PC-3 (cell line): Measurements from ENCODE around the gene PGP. TPM values are rescaled to one million over a fixed set of nuclear protein-coding genes. Genes with fewer than 3 reads are reported as not detected.
A peak's percentile ranks its signal among the peaks of the same experiment; 100 is the strongest.

Source experiments
- ATAC-seq: fragments of 200-7000 bp; cut with Tn5 transposase; 2 replicates; pipeline ENCODE4 v1.9.1; 2020; ENCODE audit warnings: mild to moderate bottlenecking, moderate library complexity
- BruUV-seq: library from RNA; stranded (reverse); fragments of 400-500 nt; replicated peaks from 2 replicates; lab custom pipeline; 2021; lab: Mats Ljungman, UMichigan
- CTCF ChIA-PET: fragments of 300-600 bp; sonication (Branson Sonifier 250); formaldehyde crosslinking; loops from one replicate; lab custom pipeline; 2022; ENCODE audit warnings: antibody characterized with exemption; lab: Charles Lee
- POLR2A ChIA-PET: fragments of 300-600 bp; sonication (Branson Sonifier 250); formaldehyde crosslinking; loops from one replicate; lab custom pipeline; 2022; ENCODE audit warnings: antibody characterized with exemption; ENCODE audit not compliant: unreplicated experiment; lab: Charles Lee
- DNase-seq: peaks from one replicate; pipeline ENCODE4 v3.0.0-alpha.2; 2015
- H2AFZ ChIP-seq: fragments of 300-600 bp; sonication (generic); 2 replicates; pipeline ENCODE4 v1.6.0; 2016; ENCODE audit warnings: antibody characterized with exemption, low read length
- H3F3A ChIP-seq: fragments of 300-600 bp; sonication (generic); one replicate; pipeline ENCODE4 v1.6.0; 2017; ENCODE audit warnings: antibody characterized with exemption, low read length, control low read depth, mild to moderate bottlenecking; ENCODE audit not compliant: unreplicated experiment
- H3K27ac ChIP-seq: fragments of 300-600 bp; sonication (generic); 2 replicates; pipeline ENCODE4 v1.5.1; 2016; ENCODE audit warnings: mild to moderate bottlenecking, low read length
- H3K27me3 ChIP-seq: fragments of 300-600 bp; sonication (generic); 2 replicates; pipeline ENCODE4 v1.6.1; 2016; ENCODE audit warnings: low read length, mixed read lengths
- H3K36me3 ChIP-seq: fragments of 300-600 bp; sonication (generic); 2 replicates; pipeline ENCODE4 v1.6.1; 2016; ENCODE audit warnings: low read depth, mixed run types, low read length, mixed read lengths
- H3K4me1 ChIP-seq: fragments of 300-600 bp; sonication (generic); 2 replicates; pipeline ENCODE4 v1.5.1; 2016; ENCODE audit warnings: low read length; ENCODE audit not compliant: insufficient read depth
- H3K4me2 ChIP-seq: fragments of 300-600 bp; sonication (generic); 2 replicates; pipeline ENCODE4 v1.6.0; 2016; ENCODE audit warnings: low read length
- H3K4me3 ChIP-seq: fragments of 300-600 bp; sonication (generic); 2 replicates; pipeline ENCODE4 v1.5.1; 2016; ENCODE audit warnings: mild to moderate bottlenecking, low read length, mixed read lengths
- H3K79me2 ChIP-seq: fragments of 300-600 bp; sonication (generic); 2 replicates; pipeline ENCODE4 v1.6.1; 2017; ENCODE audit warnings: low read length, mixed read lengths
- H3K9ac ChIP-seq: fragments of 300-600 bp; sonication (generic); 2 replicates; pipeline ENCODE4 v1.6.0; 2016; ENCODE audit warnings: mild to moderate bottlenecking, low read length
- H3K9me2 ChIP-seq: fragments of 300-600 bp; sonication (generic); replicated peaks from 2 replicates; pipeline ENCODE4 v1.6.1; 2016; ENCODE audit warnings: mixed run types, low read length, mixed read lengths
- H3K9me3 ChIP-seq: fragments of 300-600 bp; sonication (generic); 2 replicates; pipeline ENCODE4 v1.6.1; 2016; ENCODE audit warnings: low read length, mixed read lengths
- H4K20me1 ChIP-seq: fragments of 300-600 bp; sonication (generic); 2 replicates; pipeline ENCODE4 v1.6.1; 2016; ENCODE audit warnings: low read length, mixed read lengths
- EZH2 ChIP-seq: fragments of 300-600 bp; sonication (generic); IDR thresholded peaks from one replicate; pipeline ENCODE4 v1.6.1; 2017; ENCODE audit warnings: antibody characterized with exemption, mild to moderate bottlenecking, low read length; ENCODE audit not compliant: unreplicated experiment
- EZH2phosphoT487 ChIP-seq: fragments of 300-600 bp; sonication (generic); IDR thresholded peaks from 2 replicates; pipeline ENCODE4 v1.6.1; 2018; ENCODE audit warnings: mild to moderate bottlenecking, antibody characterized with exemption, low read length, borderline replicate concordance
- intact Hi-C: fragments of 100-400 bp; cut with micrococcal nuclease; formaldehyde crosslinking; loops from 2 replicates; pipeline ENCODE4 v1.9.0; 2023
- total RNA-seq: library from RNA; depleted of rRNA; stranded (reverse); fragments of >200 nt; gene quantifications from 2 replicates; pipeline ENCODE4 v1.2.3, GENCODE V29; 2014
- TF ChIP-seq, protein P1 (sequence below): fragments of 300-600 bp; sonication (generic); conservative IDR thresholded peaks from 2 replicates; pipeline ENCODE4 v1.5.1; 2017; ENCODE audit warnings: antibody characterized with exemption, low read depth, mild to moderate bottlenecking, low read length

Gene PGP
- total RNA-seq, 1 experiment from 2014 or later = 46.0 TPM

DNA sequence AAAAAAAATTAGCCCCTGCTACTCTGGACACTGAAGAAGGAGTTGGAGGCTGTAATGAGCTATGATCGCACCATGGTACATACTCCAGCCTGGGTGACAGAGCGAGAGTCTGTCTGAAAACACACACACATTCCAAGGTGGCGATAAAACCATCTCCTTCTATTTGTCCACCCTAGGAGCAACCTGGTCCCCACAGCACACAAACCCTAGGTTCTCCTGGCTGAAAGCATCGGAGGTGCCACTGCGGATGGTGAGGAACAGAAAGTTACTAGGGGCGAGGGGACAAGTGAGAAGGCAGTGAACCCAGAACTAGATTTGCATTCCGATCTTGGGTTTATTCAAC, 38.1 kb upstream of the PGP start:
- ATAC-seq (no peak), DNase-seq (no peak)
- Histone ChIP-seq H4K20me1 (0 out of 2 replicates have a peak, but pooled peaks cover 4% of the 10 kb centered on the region), H3K9me2 (no peaks in the 10 kb centered on the region), H3K4me1 (peaks cover 9% of the 10 kb centered on the region), H2AFZ (no peak overlapping the region), H3K27me3 (no peaks in the 10 kb centered on the region), H3K9me3 (no peaks in the 10 kb centered on the region), H3K4me3 (no peak overlapping the region), H3K4me2 (no peak overlapping the region), H3K27ac (0 out of 2 replicates have a peak overlapping the region, but pooled peaks have one; percentile 67), H3F3A (peaks cover 4% of the 10 kb centered on the region), H3K79me2 (peaks cover 26% of the 10 kb centered on the region), H3K36me3 (peaks cover 18% of the 10 kb centered on the region), H3K9ac (no peak overlapping the region)
- intact Hi-C loops = no loop called here
- POLR2A ChIA-PET = interaction anchor here (1.4 kb wide), 1 partner anchor 38 kb away, joined by 7 read pairs; the partner anchor contains the start of gene PGP
- BruUV-seq = no TSS peak
- TF ChIP-seq, protein P1, sequence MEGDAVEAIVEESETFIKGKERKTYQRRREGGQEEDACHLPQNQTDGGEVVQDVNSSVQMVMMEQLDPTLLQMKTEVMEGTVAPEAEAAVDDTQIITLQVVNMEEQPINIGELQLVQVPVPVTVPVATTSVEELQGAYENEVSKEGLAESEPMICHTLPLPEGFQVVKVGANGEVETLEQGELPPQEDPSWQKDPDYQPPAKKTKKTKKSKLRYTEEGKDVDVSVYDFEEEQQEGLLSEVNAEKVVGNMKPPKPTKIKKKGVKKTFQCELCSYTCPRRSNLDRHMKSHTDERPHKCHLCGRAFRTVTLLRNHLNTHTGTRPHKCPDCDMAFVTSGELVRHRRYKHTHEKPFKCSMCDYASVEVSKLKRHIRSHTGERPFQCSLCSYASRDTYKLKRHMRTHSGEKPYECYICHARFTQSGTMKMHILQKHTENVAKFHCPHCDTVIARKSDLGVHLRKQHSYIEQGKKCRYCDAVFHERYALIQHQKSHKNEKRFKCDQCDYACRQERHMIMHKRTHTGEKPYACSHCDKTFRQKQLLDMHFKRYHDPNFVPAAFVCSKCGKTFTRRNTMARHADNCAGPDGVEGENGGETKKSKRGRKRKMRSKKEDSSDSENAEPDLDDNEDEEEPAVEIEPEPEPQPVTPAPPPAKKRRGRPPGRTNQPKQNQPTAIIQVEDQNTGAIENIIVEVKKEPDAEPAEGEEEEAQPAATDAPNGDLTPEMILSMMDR = no peak
- TF ChIP-seq EZH2 (no peak), EZH2phosphoT487 (no peak)
- CTCF ChIA-PET = no interaction called here

DNA sequence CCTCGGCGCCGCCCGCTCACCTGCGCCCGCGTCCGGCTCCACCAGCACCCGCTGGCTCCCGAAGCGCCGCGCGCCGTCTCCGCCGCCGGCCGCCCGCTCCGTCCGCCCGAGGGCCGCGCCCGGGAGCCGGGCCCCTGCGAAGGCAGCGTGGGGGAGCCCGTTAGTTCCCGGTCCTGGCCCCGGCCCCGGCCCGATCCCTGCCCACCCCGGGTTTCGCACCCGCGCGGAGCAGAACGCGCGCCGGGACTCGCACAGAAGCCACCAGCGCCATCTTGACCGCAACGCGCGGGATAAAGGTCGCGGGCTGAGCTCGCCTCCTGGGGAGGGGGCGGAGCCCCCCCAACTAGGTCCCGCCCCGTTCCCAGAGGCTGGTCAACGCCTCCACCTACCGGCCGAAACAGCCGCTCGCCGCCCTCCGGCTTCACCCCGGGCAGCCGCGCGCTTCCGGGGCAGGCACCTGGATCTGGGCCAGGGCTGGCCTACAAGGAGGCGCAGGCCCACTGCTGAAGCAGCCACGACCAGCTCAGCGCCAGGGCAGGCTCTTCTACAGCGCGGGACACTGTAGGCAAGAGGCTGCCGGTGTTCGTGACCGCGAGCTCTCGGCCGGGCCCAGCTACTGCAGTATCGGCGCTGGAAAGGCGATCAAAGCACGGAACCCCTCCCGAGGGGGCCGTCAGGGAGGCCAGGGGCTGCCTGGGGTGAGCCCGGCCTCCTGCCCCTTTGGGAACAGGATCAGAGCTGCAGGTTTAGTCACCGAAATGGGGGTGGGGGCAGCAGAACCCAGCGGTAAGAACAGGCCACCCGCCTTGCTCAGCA, 36.9 kb upstream of the PGP start, which contains the start of gene ECI1:
Gene ECI1 (minus strand): TSS at position 292 of the 816 bp plus-strand sequence. CDS start 21 bp downstream, at position 271.
- DNase-seq = peak; percentile 93
- TF ChIP-seq EZH2 (no peak), EZH2phosphoT487 (no peak)
- TF ChIP-seq, protein P1 = peak; percentile 49; the same call in 1 of the 2 replicates

More for the DNA sequence above, 36.9 kb upstream of the PGP start, which contains the start of gene ECI1:
- no peaks in the 10 kb centered on the region for H3K27me3 ChIP-seq
- peak within 1 kb of the TSS; percentile 72 for H3K9ac ChIP-seq
- peak within 1 kb of the TSS; percentile 85 for H3K4me2 ChIP-seq
- intact Hi-C loops = no loop called here
- H3K4me3 ChIP-seq = peak within 1 kb of the TSS; percentile 81
- no peak within 1 kb of the TSS for H2AFZ ChIP-seq
- no peaks in the 10 kb centered on the region for H4K20me1 ChIP-seq
- peak within 1 kb of the TSS; percentile 67 for H3K27ac ChIP-seq
- ChIA-PET POLR2A (interaction anchor here (0.6 to 1.4 kb wide), 3 partner anchors 37 to 59 kb away, joined by 3 to 8 read pairs (median 7); partner anchors contain the start of gene PGP), CTCF (interaction anchor here (0.6 to 1.8 kb wide), 6 partner anchors 25 to 660 kb away, joined by 3 to 18 read pairs (median 5); no protein-coding TSS in a partner anchor)
- peaks cover 4% of the 10 kb centered on the region for H3F3A ChIP-seq
- H3K9me2 ChIP-seq = no peaks in the 10 kb centered on the region
- H3K36me3 ChIP-seq = peaks cover 8% of the 10 kb centered on the region; the same call in 1 of the 2 replicates
- peak; percentile 79 for ATAC-seq
- no TSS peak for BruUV-seq
- peaks cover 26% of the 10 kb centered on the region for H3K79me2 ChIP-seq
- no peaks in the 10 kb centered on the region for H3K9me3 ChIP-seq
- peaks cover 9% of the 10 kb centered on the region for H3K4me1 ChIP-seq
